HepG2 (cell line): ENCODE results near the gene HDLBP. TPM values are rescaled to one million over a fixed set of nuclear protein-coding genes. Genes with fewer than 3 reads are reported as not detected.

ENCODE experiments used
- ATAC-seq: fragments of 200-7000 bp; cut with Tn5 transposase; 3 replicates; pipeline ENCODE4 v1.9.1; 2020; ENCODE audit warnings: mild to moderate bottlenecking, moderate library complexity
- BruUV-seq: library from RNA; stranded (reverse); fragments of 400-500 nt; replicated peaks from 2 replicates; lab custom pipeline; 2021; lab: Mats Ljungman, UMichigan
- CTCF ChIA-PET: fragments of 300-600 bp; formaldehyde crosslinking; extraction: SDS; loops from one replicate; lab custom pipeline; 2021; ENCODE audit warnings: low total read pairs, inconsistent platforms, low intra/inter-chr PET ratio; lab: Yijun Ruan, JAX
- POLR2A ChIA-PET: fragments of 350-600 bp; sonication (Branson Sonifier 250); formaldehyde crosslinking; loops from one replicate; lab custom pipeline; 2020; ENCODE audit warnings: antibody characterized with exemption, inconsistent platforms; lab: Yijun Ruan, JAX
- DNase-seq: peaks from one replicate; pipeline ENCODE4 v3.0.0-alpha.2; 2015; ENCODE audit warnings: low spot score
- FAIRE-seq: peaks from 3 replicates; lab custom pipeline; 2011; peaks lifted over from hg19 to GRCh38; lab: Jason Lieb, UNC
- H2AFZ ChIP-seq: one replicate; pipeline ENCODE4 v1.6.1; 2011; ENCODE audit warnings: low read length, inconsistent platforms
- H3K27ac ChIP-seq: fragments of 300-600 bp; 3 replicates; pipeline ENCODE4 v1.8.0; 2011; ENCODE audit warnings: mixed run types, mild to moderate bottlenecking, mixed read lengths, low read length, inconsistent platforms; ENCODE audit not compliant: insufficient read depth; ENCODE audit errors: extremely low read length
- H3K27me3 ChIP-seq, 2 experiments: fragments of 200-600 bp in 1 of 2; 2 replicates in 1 of 2; 3 replicates in 1 of 2; pipeline versions ENCODE4 v1.6.0 to v1.8.0; 2011; ENCODE audit warnings: low read length in 2 of 2, mild to moderate bottlenecking in 2 of 2, moderate library complexity in 2 of 2, inconsistent platforms in 1 of 2; ENCODE audit not compliant: insufficient read depth in 2 of 2, control insufficient read depth in 1 of 2
- H3K36me3 ChIP-seq, 2 experiments: fragments of 200-600 bp in 1 of 2; replicated peaks in 1 of 2; 2 replicates in 1 of 2; 3 replicates in 1 of 2; pipeline versions ENCODE4 v1.5.1 to v1.8.0; 2011; ENCODE audit warnings: low read length in 2 of 2, inconsistent platforms in 1 of 2; ENCODE audit not compliant: insufficient read depth in 2 of 2, control insufficient read depth in 1 of 2
- H3K4me1 ChIP-seq: 2 replicates; pipeline ENCODE4 v1.5.1; 2012; ENCODE audit warnings: low read length, inconsistent platforms; ENCODE audit not compliant: insufficient read depth
- H3K4me2 ChIP-seq: 2 replicates; pipeline ENCODE4 v1.6.0; 2011; ENCODE audit warnings: low read depth, low read length, inconsistent platforms
- H3K4me3 ChIP-seq, 3 experiments: fragments of 200-600 bp in 1 of 3; sonication (generic), shearing (Covaris generic) in 1 of 3; replicated peaks in 1 of 3; 2 replicates each; pipeline ENCODE4 v1.5.1; 2011 to 2016; ENCODE audit warnings: low read length in 3 of 3, inconsistent platforms in 2 of 3, low read depth in 2 of 3, mild to moderate bottlenecking in 2 of 3, control low read depth in 1 of 3, mixed read lengths in 1 of 3; ENCODE audit not compliant: insufficient read depth in 1 of 3
- H3K79me2 ChIP-seq: one replicate; pipeline ENCODE4 v1.6.1; 2011; ENCODE audit warnings: low read length, inconsistent platforms; ENCODE audit not compliant: insufficient read depth
- H3K9ac ChIP-seq: 2 replicates; pipeline ENCODE4 v1.6.0; 2011; ENCODE audit warnings: mild to moderate bottlenecking, low read depth, low read length, inconsistent platforms; ENCODE audit not compliant: insufficient read depth
- H3K9me3 ChIP-seq: 2 replicates; pipeline ENCODE4 v1.5.1; 2012; ENCODE audit warnings: mild to moderate bottlenecking, low read length
- H4K20me1 ChIP-seq: 2 replicates; pipeline ENCODE4 v1.6.0; 2011; ENCODE audit warnings: inconsistent platforms, mild to moderate bottlenecking, low read length, moderate library complexity; ENCODE audit not compliant: insufficient read depth
- AGO2 ChIP-seq: fragments of 200-400 bp; formaldehyde crosslinking; optimal IDR thresholded peaks from 2 replicates; pipeline ENCODE3; 2017; ENCODE audit warnings: mild to moderate bottlenecking, low read depth, low read length, moderate library complexity
- LRRFIP1 ChIP-seq: sonication (generic); formaldehyde crosslinking; conservative IDR thresholded peaks from 2 replicates; pipeline ENCODE4 v1.4.0; 2020; ENCODE audit warnings: missing genetic modification reagents
- POLR2A ChIP-seq, 2 experiments: IDR thresholded peaks; 2 replicates each; pipeline ENCODE4 v1.6.1; 2011; ENCODE audit warnings: low read depth in 2 of 2, low read length in 2 of 2, mild to moderate bottlenecking in 1 of 2, moderate library complexity in 1 of 2; ENCODE audit not compliant: insufficient read depth in 1 of 2
- RBFOX2 ChIP-seq: fragments of 200-400 bp; formaldehyde crosslinking; IDR thresholded peaks from 2 replicates; pipeline ENCODE4 v1.6.1; 2017; ENCODE audit warnings: low read depth, mild to moderate bottlenecking, low read length
- RBM22 ChIP-seq: fragments of 200-400 bp; formaldehyde crosslinking; optimal IDR thresholded peaks from 2 replicates; pipeline ENCODE3; 2017; ENCODE audit warnings: mild to moderate bottlenecking, low read length, moderate library complexity
- ZNF318 ChIP-seq: sonication (generic); formaldehyde crosslinking; IDR thresholded peaks from 2 replicates; pipeline ENCODE4 v1.4.0; 2020; ENCODE audit warnings: mild to moderate bottlenecking, missing genetic modification reagents
- ZNF619 ChIP-seq: sonication (generic); formaldehyde crosslinking; IDR thresholded peaks from 2 replicates; pipeline ENCODE4 v1.4.0; 2020; ENCODE audit warnings: mild to moderate bottlenecking, missing genetic modification reagents
- WGBS: methylation state at CpG from one replicate; pipeline ENCODE4 v1.1.6; 2017; ENCODE audit warnings: low lambda C conversion rate; 5-methylcytosine and 5-hydroxymethylcytosine counted together
- in situ Hi-C: cut with HindIII; loops from 2 replicates; pipeline ENCODE4 v1.10.0; 2017; ENCODE audit warnings: low pct_unique_long_range_greater_than_20kb; ENCODE audit not compliant: extremely low pct_ligation_motif_present
- intact Hi-C: fragments of 100-400 bp; cut with micrococcal nuclease; formaldehyde crosslinking; loops from one replicate; pipeline ENCODE4 v1.10.0; 2022; ENCODE audit not compliant: unreplicated experiment
- polyA plus RNA-seq, 8 experiments: library from polyadenylated mRNA; depleted of rRNA in 3 of 8; stranded (reverse) in 7 of 8; unstranded in 1 of 8; fragments of >200 nt; fragmentation: Illumina TruSeq in 4 of 8; extraction: Trizol in 4 of 8; gene quantifications; 2 replicates each; pipeline versions ENCODE4 v1.2.1 to v1.2.3, GENCODE V29; 2011 to 2016; ENCODE audit warnings: low read depth in 4 of 8, missing spikeins in 1 of 8, mixed read lengths in 1 of 8; ENCODE audit not compliant: insufficient read depth in 1 of 8
- total RNA-seq, 5 experiments: library from RNA; depleted of rRNA; stranded (reverse); fragments of >200 nt; fragmentation: Illumina TruSeq; extraction: Trizol; gene quantifications; 2 replicates each; pipeline ENCODE4 v1.2.3, GENCODE V29; 2016; ENCODE audit warnings: low read depth in 1 of 5

HDLBP gene
- total and polyA plus RNA-seq, 2 of the 13 experiments (the other 11 are each of a cell fraction or from before 2014, with no cell fraction given): 464 to 707 TPM

- intact Hi-C loops (no loop called here), in situ Hi-C loops (no loop called here)
- peak; percentile 38 for TF ChIP-seq AGO2
- TF ChIP-seq POLR2A (IDR thresholded peaks at IDR 0.05; ENCODE audit: insufficient read depth in 1 of 2, low read depth in 2 of 2, low read length in 2 of 2): peak in 1 of 2 experiments; percentile 41; a peak in 1 of 4 replicates
- 0 out of 2 replicates have a peak, but pooled peaks have one; percentile 25 for TF ChIP-seq ZNF619 (CRISPR knock-in tag)
- 0 out of 2 replicates have a peak, but pooled peaks have one; percentile 19 for TF ChIP-seq RBFOX2
- no peak for TF ChIP-seq LRRFIP1 (CRISPR knock-in tag)
- TF ChIP-seq RBM22: peak; percentile 45
- no peak for TF ChIP-seq ZNF318
- Histone ChIP-seq H3K9me3 (no peaks in the 10 kb centered on the region), H3K4me1 (peaks cover 9% of the 10 kb centered on the region), H3K4me3 (no peak overlapping the region), H2AFZ (no peak overlapping the region), H3K27me3 (no peaks in the 10 kb centered on the region), H3K4me2 (no peak overlapping the region), H3K9ac (no peak overlapping the region), H3K27ac (no peak overlapping the region), H3K79me2 (peaks cover 2% of the 10 kb centered on the region), H3K36me3 (peaks cover 72 to 97% of the 10 kb centered on the region in 2 experiments), H4K20me1 (peaks cover 51% of the 10 kb centered on the region; the same call in 1 of the 2 replicates)
- no peak for FAIRE-seq
- 0 out of 3 replicates have a peak, but pooled peaks have one; percentile 1 for ATAC-seq
- POLR2A ChIA-PET: interaction anchor here (1.4 to 2.0 kb wide), 2 partner anchors 10 to 81 kb away, joined by 5 to 8 read pairs; partner anchors contain the start of gene HDLBP
- WGBS: 91% methylated on average over 21 of the region's 21 CpGs
- no TSS peak for BruUV-seq
- CTCF ChIA-PET: no interaction called here
- DNase-seq: no peak
Observed at GRCh38 chr2:241234066-241234790, 81.2 kb downstream of the HDLBP start.
